Gastroesophageal sphincter (tissue), 4 donors: ENCODE measurements around the gene TRPM5. TPM values are rescaled to one million over a fixed set of nuclear protein-coding genes. Genes with fewer than 3 reads are reported as not detected.

ENCODE experiments used
- ATAC-seq: fragments of 150-250 bp; one replicate; pipeline ENCODE4 v1.9.1; 2016; ENCODE audit warnings: mild to moderate bottlenecking, moderate library complexity
- H3K27ac ChIP-seq, 4 donors: fragments of 200-600 bp; sonication (generic) in 3 of 4; 1 replicate in 3 of 4; 2 replicates in 1 of 4; pipeline ENCODE4 v1.5.1; 2016 to 2019
- H3K27me3 ChIP-seq: fragments of 200-600 bp; sonication (generic); one replicate; pipeline ENCODE4 v1.5.1; 2019
- H3K36me3 ChIP-seq, 2 donors: fragments of 200-600 bp; sonication (generic); one replicate each; pipeline ENCODE4 v1.5.1; 2019; ENCODE audit warnings: control low read depth in 1 of 2
- H3K4me1 ChIP-seq, 3 donors: fragments of 200-600 bp; sonication (generic); 1 replicate in 2 of 3; 2 replicates in 1 of 3; pipeline ENCODE4 v1.5.1; 2016 to 2019; ENCODE audit warnings: control low read depth in 2 of 3
- H3K4me3 ChIP-seq, 2 donors: fragments of 200-600 bp; sonication (generic); one replicate each; pipeline ENCODE4 v1.5.1; 2019; ENCODE audit warnings: mild to moderate bottlenecking in 1 of 2, moderate library complexity in 1 of 2
- H3K9me3 ChIP-seq, 3 donors: fragments of 200-600 bp; sonication (generic); one replicate each; pipeline ENCODE4 v1.5.1; 2017 to 2019; ENCODE audit warnings: control low read depth in 2 of 3
- EP300 ChIP-seq: sonication (generic); formaldehyde crosslinking; IDR thresholded peaks from one replicate; pipeline ENCODE4 v1.6.1; 2017; ENCODE audit warnings: antibody characterized with exemption, mild to moderate bottlenecking
- POLR2A ChIP-seq, 2 donors: fragments of 450-650 bp; IDR thresholded peaks; one replicate each; pipeline ENCODE4 v1.6.1; 2017; ENCODE audit warnings: antibody characterized with exemption in 2 of 2, mild to moderate bottlenecking in 2 of 2, moderate library complexity in 1 of 2
- POLR2AphosphoS5 ChIP-seq: sonication (generic); formaldehyde crosslinking; IDR thresholded peaks from one replicate; pipeline ENCODE4 v1.6.1; 2017; ENCODE audit warnings: antibody characterized with exemption
- WGBS, 2 donors: methylation state at CpG; one replicate each; pipeline ENCODE4 v1.1.5; 2018; ENCODE audit warnings: low coverage in 1 of 2; 5-methylcytosine and 5-hydroxymethylcytosine counted together
- total RNA-seq, 4 donors: library from RNA; depleted of rRNA; stranded (reverse); fragments of >200 nt; gene quantifications; one replicate each; pipeline ENCODE4 v1.1.0, GENCODE V29; 2016
- TF ChIP-seq, protein P1 (sequence below), 4 experiments: fragments of 200-600 bp in 2 of 4; fragments of 450-650 bp in 2 of 4; sonication (generic) in 1 of 4; IDR thresholded peaks; one replicate each; pipeline ENCODE4 v1.5.1; 2017 to 2019; ENCODE audit warnings: antibody characterized with exemption in 4 of 4, mild to moderate bottlenecking in 2 of 4, moderate library complexity in 2 of 4

The TRPM5 gene
- total RNA-seq, 4 donors from 2014 or later: not detected

- peaks cover 0 to 11% (median 0%) of the 10 kb centered on the region in 3 donors for H3K4me1 ChIP-seq
- H3K9me3 ChIP-seq: peaks cover 0 to 6% (median 0%) of the 10 kb centered on the region in 3 donors
- ATAC-seq: no peak
- 95% methylated on average over 3 of the region's 15 CpGs; no CpG with 5 or more reads in 1 of the 2 donors for WGBS, 2 donors
- H3K27me3 ChIP-seq: peaks cover 73% of the 10 kb centered on the region
- no peak overlapping the region for H3K4me3 ChIP-seq
- no peak for TF ChIP-seq EP300
- TF ChIP-seq, protein P1, sequence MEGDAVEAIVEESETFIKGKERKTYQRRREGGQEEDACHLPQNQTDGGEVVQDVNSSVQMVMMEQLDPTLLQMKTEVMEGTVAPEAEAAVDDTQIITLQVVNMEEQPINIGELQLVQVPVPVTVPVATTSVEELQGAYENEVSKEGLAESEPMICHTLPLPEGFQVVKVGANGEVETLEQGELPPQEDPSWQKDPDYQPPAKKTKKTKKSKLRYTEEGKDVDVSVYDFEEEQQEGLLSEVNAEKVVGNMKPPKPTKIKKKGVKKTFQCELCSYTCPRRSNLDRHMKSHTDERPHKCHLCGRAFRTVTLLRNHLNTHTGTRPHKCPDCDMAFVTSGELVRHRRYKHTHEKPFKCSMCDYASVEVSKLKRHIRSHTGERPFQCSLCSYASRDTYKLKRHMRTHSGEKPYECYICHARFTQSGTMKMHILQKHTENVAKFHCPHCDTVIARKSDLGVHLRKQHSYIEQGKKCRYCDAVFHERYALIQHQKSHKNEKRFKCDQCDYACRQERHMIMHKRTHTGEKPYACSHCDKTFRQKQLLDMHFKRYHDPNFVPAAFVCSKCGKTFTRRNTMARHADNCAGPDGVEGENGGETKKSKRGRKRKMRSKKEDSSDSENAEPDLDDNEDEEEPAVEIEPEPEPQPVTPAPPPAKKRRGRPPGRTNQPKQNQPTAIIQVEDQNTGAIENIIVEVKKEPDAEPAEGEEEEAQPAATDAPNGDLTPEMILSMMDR (IDR thresholded peaks at IDR 0.05): no peak
- TF ChIP-seq POLR2A (IDR thresholded peaks at IDR 0.05): no peak
- TF ChIP-seq POLR2AphosphoS5: no peak
- H3K36me3 ChIP-seq: no peaks in the 10 kb centered on the region
- no peak overlapping the region for H3K27ac ChIP-seq
Observed at GRCh38 chr11:2451336-2451735, 7.0 kb upstream of the TRPM5 start.

GRCh38 chr11:2450321-2451041 lies 6.2 kb upstream of the TRPM5 start:
- ATAC-seq: no peak
- no peak for TF ChIP-seq POLR2A (IDR thresholded peaks at IDR 0.05)
- TF ChIP-seq POLR2AphosphoS5: no peak
- TF ChIP-seq EP300: no peak
- TF ChIP-seq, protein P1 (IDR thresholded peaks at IDR 0.05): no peak
- no peaks in the 10 kb centered on the region for H3K36me3 ChIP-seq
- H3K27ac ChIP-seq: no peak overlapping the region
- no peak overlapping the region for H3K4me3 ChIP-seq
- peaks cover 0 to 6% (median 0%) of the 10 kb centered on the region in 3 donors for H3K9me3 ChIP-seq
- peaks cover 0 to 18% (median 0%) of the 10 kb centered on the region in 3 donors for H3K4me1 ChIP-seq
- WGBS, 2 donors: 84 to 91% methylated on average over 6 of the region's 19 CpGs
- H3K27me3 ChIP-seq: peaks cover 82% of the 10 kb centered on the region

GRCh38 chr11:2449548-2450320 lies 5.4 kb upstream of the TRPM5 start:
- Histone ChIP-seq H3K36me3 (no peaks in the 10 kb centered on the region), H3K4me1 (peaks cover 0 to 25% (median 0%) of the 10 kb centered on the region in 3 donors), H3K27me3 (peaks cover 89% of the 10 kb centered on the region), H3K9me3 (peaks cover 0 to 6% (median 0%) of the 10 kb centered on the region in 3 donors), H3K27ac (no peak overlapping the region), H3K4me3 (no peak overlapping the region)
- TF ChIP-seq EP300 (no peak), POLR2A (IDR thresholded peaks at IDR 0.05) (no peak), POLR2AphosphoS5 (no peak)
- TF ChIP-seq, protein P1 (IDR thresholded peaks at IDR 0.05): no peak
- 56 to 86% methylated on average over 4 to 6 of the region's 26 CpGs for WGBS, 2 donors
- ATAC-seq: no peak

GRCh38 chr11:2448661-2449547 lies 4.6 kb upstream of the TRPM5 start:
- no peak for TF ChIP-seq EP300
- no peak overlapping the region for H3K27ac ChIP-seq
- no CpG with 5 or more reads among the region's 21 CpGs for WGBS, 2 donors

More at GRCh38 chr11:2448661-2449547, 4.6 kb upstream of the TRPM5 start:
- H3K36me3 ChIP-seq: no peaks in the 10 kb centered on the region
- no peak overlapping the region for H3K4me3 ChIP-seq
- no peak for ATAC-seq
- peaks cover 96% of the 10 kb centered on the region for H3K27me3 ChIP-seq
- H3K4me1 ChIP-seq: peaks cover 0 to 32% (median 0%) of the 10 kb centered on the region in 3 donors
- peaks cover 0 to 6% (median 0%) of the 10 kb centered on the region in 3 donors for H3K9me3 ChIP-seq
